HEK293T (cell line): ENCODE measurements around the gene DIAPH3.

ENCODE experiments used
- CTBP1 ChIP-seq: fragments of 450-650 bp; IDR thresholded peaks from 2 replicates; pipeline ENCODE4 v1.6.1; 2016; ENCODE audit warnings: borderline replicate concordance
- NFRKB ChIP-seq: fragments of 450-650 bp; IDR thresholded peaks from 2 replicates; pipeline ENCODE4 v1.6.1; 2016; ENCODE audit warnings: mild to moderate bottlenecking, moderate library complexity
- PKNOX1 ChIP-seq: fragments of 450-650 bp; IDR thresholded peaks from 2 replicates; pipeline ENCODE4 v1.6.1; 2016
- TARDBP ChIP-seq: fragments of 450-650 bp; IDR thresholded peaks from 2 replicates; pipeline ENCODE4 v1.6.1; 2016
- ZNF384 ChIP-seq: fragments of 450-650 bp; IDR thresholded peaks from 2 replicates; pipeline ENCODE4 v1.6.1; 2016

GRCh38 chr13:59677430-59677829, 486.3 kb downstream of the DIAPH3 start:
- no peak for TF ChIP-seq PKNOX1
- no peak for TF ChIP-seq NFRKB
- TF ChIP-seq CTBP1, result no peak
- TF ChIP-seq ZNF384, result no peak
- TF ChIP-seq TARDBP, result no peak
